ENCODE data around the gene SPATA13.
A peak's percentile ranks its signal among the peaks of the same experiment; 100 is the strongest.

GRCh38 chr13:24313439-24313838, 152.9 kb downstream of the SPATA13 start:
- TF ChIP-seq CTCF (conservative IDR thresholded peaks at IDR 0.05 in 1 of 2, IDR thresholded peaks at IDR 0.05 in 1 of 2; ENCODE audit: low read depth in 1 of 2, low read length in 2 of 2) (peak; percentile 35 to 46), EZH2 (IDR thresholded peaks at IDR 0.05; ENCODE audit: low read length, missing control alignments) (no peak)

Measured in fibroblast of lung (primary cell).